ENCODE measurements around the gene ZDHHC7. TPM values are rescaled to one million over a fixed set of nuclear protein-coding genes. Genes with fewer than 3 reads are reported as not detected.

Gene ZDHHC7
- total RNA-seq, 4 donors from 2014 or later = 45.9 to 65.5 (median 54.3) TPM

DNA sequence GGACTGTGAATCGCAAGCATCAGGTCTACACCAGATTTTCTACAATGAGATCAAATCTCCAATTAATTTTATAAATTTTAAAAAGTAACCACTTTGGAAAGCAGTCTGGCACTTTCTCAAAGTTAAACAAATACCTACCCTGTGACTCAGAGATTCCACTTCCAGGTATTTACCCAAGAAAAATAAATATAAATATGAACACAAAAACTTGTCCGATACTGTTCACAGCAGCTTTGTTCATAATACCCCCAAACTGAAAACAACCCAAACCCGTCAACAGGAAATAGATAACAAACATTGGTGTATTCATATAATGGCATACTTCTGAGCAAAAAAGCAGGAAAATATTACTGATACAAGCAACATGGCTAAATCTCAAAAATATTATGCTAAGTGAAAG, 12.1 kb downstream of the ZDHHC7 start:
- H3K4me1 ChIP-seq = peaks cover 83% of the 10 kb centered on the region
- 58% methylated on average over 3 of the region's 3 CpGs for WGBS
- DNase-seq (ENCODE audit: low spot score in 2 of 2) = no peak
- H3K36me3 ChIP-seq = peaks cover 8% of the 10 kb centered on the region
- no peak overlapping the region for H3K4me3 ChIP-seq
- TF ChIP-seq EP300 (IDR thresholded peaks at IDR 0.05) (no peak), POLR2A (IDR thresholded peaks at IDR 0.05) (no peak), POLR2AphosphoS5 (IDR thresholded peaks at IDR 0.05) (no peak)
- TF ChIP-seq, protein P1, sequence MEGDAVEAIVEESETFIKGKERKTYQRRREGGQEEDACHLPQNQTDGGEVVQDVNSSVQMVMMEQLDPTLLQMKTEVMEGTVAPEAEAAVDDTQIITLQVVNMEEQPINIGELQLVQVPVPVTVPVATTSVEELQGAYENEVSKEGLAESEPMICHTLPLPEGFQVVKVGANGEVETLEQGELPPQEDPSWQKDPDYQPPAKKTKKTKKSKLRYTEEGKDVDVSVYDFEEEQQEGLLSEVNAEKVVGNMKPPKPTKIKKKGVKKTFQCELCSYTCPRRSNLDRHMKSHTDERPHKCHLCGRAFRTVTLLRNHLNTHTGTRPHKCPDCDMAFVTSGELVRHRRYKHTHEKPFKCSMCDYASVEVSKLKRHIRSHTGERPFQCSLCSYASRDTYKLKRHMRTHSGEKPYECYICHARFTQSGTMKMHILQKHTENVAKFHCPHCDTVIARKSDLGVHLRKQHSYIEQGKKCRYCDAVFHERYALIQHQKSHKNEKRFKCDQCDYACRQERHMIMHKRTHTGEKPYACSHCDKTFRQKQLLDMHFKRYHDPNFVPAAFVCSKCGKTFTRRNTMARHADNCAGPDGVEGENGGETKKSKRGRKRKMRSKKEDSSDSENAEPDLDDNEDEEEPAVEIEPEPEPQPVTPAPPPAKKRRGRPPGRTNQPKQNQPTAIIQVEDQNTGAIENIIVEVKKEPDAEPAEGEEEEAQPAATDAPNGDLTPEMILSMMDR (IDR thresholded peaks at IDR 0.05) = no peak
- H3K9me3 ChIP-seq = no peaks in the 10 kb centered on the region
- H3K27me3 ChIP-seq = no peaks in the 10 kb centered on the region
- peak overlapping the region; percentile 25 for H3K27ac ChIP-seq

DNA sequence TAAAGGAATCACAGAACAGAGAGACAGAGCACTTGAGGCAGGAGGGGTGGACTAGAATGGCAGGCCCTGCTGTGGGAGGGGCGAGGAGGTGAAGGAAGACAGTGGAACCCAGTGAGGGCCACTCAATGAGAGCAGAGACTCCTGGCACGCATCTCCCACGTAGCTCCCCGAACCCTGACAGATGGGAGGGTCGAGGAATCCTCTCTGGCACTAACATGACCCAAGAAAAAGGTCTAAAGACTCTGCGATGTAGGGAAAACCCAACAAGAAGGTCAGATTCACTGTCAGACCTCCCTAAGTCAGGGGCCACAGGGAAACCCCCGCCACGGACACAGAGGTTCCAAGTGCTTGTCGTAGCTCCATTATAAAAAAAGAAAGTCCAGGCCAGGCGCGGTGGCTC, 15.0 kb downstream of the ZDHHC7 start:
- H3K27ac ChIP-seq = no peak overlapping the region
- no peak for DNase-seq (ENCODE audit: low spot score in 2 of 2)
- no peaks in the 10 kb centered on the region for H3K27me3 ChIP-seq
- H3K36me3 ChIP-seq = peaks cover 17% of the 10 kb centered on the region
- H3K9me3 ChIP-seq = no peaks in the 10 kb centered on the region
- H3K4me3 ChIP-seq = no peak overlapping the region
- TF ChIP-seq POLR2A (IDR thresholded peaks at IDR 0.05) = no peak
- no peak for TF ChIP-seq POLR2AphosphoS5 (IDR thresholded peaks at IDR 0.05)
- TF ChIP-seq, protein P1 (IDR thresholded peaks at IDR 0.05) = no peak
- no peak for TF ChIP-seq EP300 (IDR thresholded peaks at IDR 0.05)
- peaks cover 77% of the 10 kb centered on the region for H3K4me1 ChIP-seq
- WGBS = 95% methylated on average over 11 of the region's 11 CpGs

GRCh38 chr16:84995663-84996062, 15.7 kb downstream of the ZDHHC7 start:
- H3K4me1 ChIP-seq = peaks cover 70% of the 10 kb centered on the region
- no peaks in the 10 kb centered on the region for H3K9me3 ChIP-seq
- no peak for DNase-seq (ENCODE audit: low spot score in 2 of 2)
- no peak overlapping the region for H3K4me3 ChIP-seq
- 69% methylated on average over 8 of the region's 8 CpGs for WGBS
- peaks cover 23% of the 10 kb centered on the region for H3K36me3 ChIP-seq
- H3K27me3 ChIP-seq = no peaks in the 10 kb centered on the region
- TF ChIP-seq, protein P1 (IDR thresholded peaks at IDR 0.05) = no peak
- no peak for TF ChIP-seq EP300 (IDR thresholded peaks at IDR 0.05)
- TF ChIP-seq POLR2A (IDR thresholded peaks at IDR 0.05) = no peak
- TF ChIP-seq POLR2AphosphoS5 (IDR thresholded peaks at IDR 0.05) = no peak
- peak overlapping the region; percentile 87 for H3K27ac ChIP-seq

DNA sequence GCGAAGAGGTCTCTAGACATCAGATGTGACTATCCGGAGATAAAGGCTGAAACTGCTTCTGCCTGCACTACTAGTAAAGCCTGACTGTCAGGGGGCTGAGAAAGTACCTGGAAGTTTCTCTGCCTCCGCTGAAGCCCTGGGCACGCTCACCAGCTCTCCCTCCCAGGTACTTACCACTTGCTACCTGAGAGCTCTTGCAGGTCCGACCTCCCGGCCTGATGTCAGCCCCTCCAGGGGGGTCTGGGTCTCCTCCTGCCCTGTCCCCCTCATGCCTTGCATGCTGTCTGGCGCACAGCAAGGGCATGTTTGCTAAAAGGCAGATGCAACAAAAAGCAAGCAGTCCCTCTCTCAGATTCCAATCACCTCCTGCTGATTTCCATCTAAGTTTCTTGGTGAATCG, 17.4 kb downstream of the ZDHHC7 start:
- peaks cover 52% of the 10 kb centered on the region for H3K4me1 ChIP-seq

GRCh38 chr16:84992717-84993075, 18.6 kb downstream of the ZDHHC7 start:
- no peaks in the 10 kb centered on the region for H3K9me3 ChIP-seq
- no peak for DNase-seq (ENCODE audit: low spot score in 2 of 2)
- no peak overlapping the region for H3K4me3 ChIP-seq
- H3K27ac ChIP-seq = peak overlapping the region; percentile 87
- peaks cover 53% of the 10 kb centered on the region for H3K36me3 ChIP-seq
- H3K27me3 ChIP-seq = no peaks in the 10 kb centered on the region
- peaks cover 47% of the 10 kb centered on the region for H3K4me1 ChIP-seq
- whole genome bisulfite sequencing = 64% methylated on average over 3 of the region's 3 CpGs
- TF ChIP-seq, protein P1 (IDR thresholded peaks at IDR 0.05) = no peak
- no peak for TF ChIP-seq POLR2AphosphoS5 (IDR thresholded peaks at IDR 0.05)
- TF ChIP-seq POLR2A (IDR thresholded peaks at IDR 0.05) = no peak
- no peak for TF ChIP-seq EP300 (IDR thresholded peaks at IDR 0.05)

More for the DNA sequence above, 17.4 kb downstream of the ZDHHC7 start:
- Histone ChIP-seq H3K9me3 (no peaks in the 10 kb centered on the region), H3K36me3 (peaks cover 41% of the 10 kb centered on the region), H3K27me3 (no peaks in the 10 kb centered on the region), H3K27ac (peak overlapping the region; percentile 87), H3K4me3 (no peak overlapping the region)
- DNase-seq (ENCODE audit: low spot score in 2 of 2) = no peak
- TF ChIP-seq POLR2AphosphoS5 (IDR thresholded peaks at IDR 0.05) (no peak), EP300 (IDR thresholded peaks at IDR 0.05) (no peak), POLR2A (IDR thresholded peaks at IDR 0.05) (no peak)
- TF ChIP-seq, protein P1 (IDR thresholded peaks at IDR 0.05) = no peak
- 93% methylated on average over 8 of the region's 8 CpGs for WGBS

Data from suprapubic skin (tissue), 4 donors.